GM04503 (cell line): ENCODE data around the gene DNAH10.

ENCODE experiments used
- DNase-seq: peaks from one replicate; pipeline ENCODE4 v3.0.0-alpha.2; 2012; ENCODE audit warnings: low read depth

Gene DNAH10

GRCh38 chr12:123761841-123762714 lies at the start of gene DNAH10:
TSS of gene DNAH10 (plus strand) at chr12:123762301. CDS start at chr12:123762337, 36 bp downstream.
- DNase-seq = no peak

GRCh38 chr12:123712780-123713319 lies 49.3 kb upstream of the DNAH10 start:
- no peak for DNase-seq

- DNase-seq = no peak
These were observed 48.7 kb upstream of the DNAH10 start for GRCh38 chr12:123713398-123713797.

GRCh38 chr12:123713823-123714585 lies 48.1 kb upstream of the DNAH10 start:
- no peak for DNase-seq

- DNase-seq = no peak
These were observed 46.9 kb upstream of the DNAH10 start for GRCh38 chr12:123715195-123715594.

GRCh38 chr12:123717350-123717749 lies 44.8 kb upstream of the DNAH10 start:
- DNase-seq = no peak

GRCh38 chr12:123720141-123720814 lies 41.8 kb upstream of the DNAH10 start:
- DNase-seq = no peak

GRCh38 chr12:123721245-123721644 lies 40.9 kb upstream of the DNAH10 start:
- DNase-seq = no peak

- DNase-seq = no peak
These were observed 39.1 kb upstream of the DNAH10 start for GRCh38 chr12:123723011-123723410.

- no peak for DNase-seq
These were observed 38.3 kb upstream of the DNAH10 start for GRCh38 chr12:123723765-123724164.

- DNase-seq = no peak
These were observed 35.9 kb upstream of the DNAH10 start for GRCh38 chr12:123726244-123726643.

GRCh38 chr12:123726962-123727361 lies 35.1 kb upstream of the DNAH10 start:
- DNase-seq = no peak

GRCh38 chr12:123727878-123728277 lies 34.2 kb upstream of the DNAH10 start:
- DNase-seq = no peak

GRCh38 chr12:123731596-123731995 lies 30.5 kb upstream of the DNAH10 start:
- DNase-seq = no peak

GRCh38 chr12:123732251-123732650 lies 29.9 kb upstream of the DNAH10 start:
- DNase-seq = no peak

- no peak for DNase-seq
These were observed 28.9 kb upstream of the DNAH10 start for GRCh38 chr12:123733229-123733628.

- DNase-seq = no peak
These were observed 27.8 kb upstream of the DNAH10 start for GRCh38 chr12:123734268-123734667.

- DNase-seq = no peak
These were observed 20.0 kb upstream of the DNAH10 start for GRCh38 chr12:123741937-123742572.

- DNase-seq = no peak
These were observed 19.1 kb upstream of the DNAH10 start for GRCh38 chr12:123743002-123743401.

- DNase-seq = no peak
These were observed 17.3 kb upstream of the DNAH10 start for GRCh38 chr12:123744836-123745235.

GRCh38 chr12:123747309-123747708 lies 14.8 kb upstream of the DNAH10 start:
- no peak for DNase-seq

- no peak for DNase-seq
These were observed 13.9 kb upstream of the DNAH10 start for GRCh38 chr12:123748161-123748560.
